Stomach (tissue), 9 donors: ENCODE results near the gene PDHX. TPM values are rescaled to one million over a fixed set of nuclear protein-coding genes. Genes with fewer than 3 reads are reported as not detected.

Experiments used
- DNase-seq, 2 donors: peaks; one replicate each; pipeline versions ENCODE4 v3.0.0 to v3.0.0-alpha.2; 2013 to 2019
- H3K27ac ChIP-seq, 5 donors: fragments of 200-600 bp in 4 of 5; sonication (generic) in 4 of 5; one replicate each; pipeline ENCODE4 v1.5.1; 2013 to 2019; ENCODE audit warnings: mild to moderate bottlenecking in 1 of 5, moderate library complexity in 1 of 5
- H3K27me3 ChIP-seq, 3 donors: fragments of 200-600 bp; sonication (generic); one replicate each; pipeline ENCODE4 v1.5.1; 2017 to 2019; ENCODE audit warnings: mixed run types in 1 of 3
- H3K36me3 ChIP-seq, 4 donors: fragments of 200-600 bp; sonication (generic); 1 replicate in 3 of 4; 2 replicates in 1 of 4; pipeline ENCODE4 v1.5.1; 2016 to 2019
- H3K4me1 ChIP-seq, 4 donors: fragments of 200-600 bp; sonication (generic); one replicate each; pipeline ENCODE4 v1.5.1; 2016 to 2019
- H3K4me3 ChIP-seq, 4 donors: fragments of 200-600 bp; sonication (generic) in 3 of 4; one replicate each; pipeline ENCODE4 v1.5.1; 2016 to 2019; ENCODE audit warnings: mild to moderate bottlenecking in 1 of 4
- H3K9me3 ChIP-seq, 4 donors: fragments of 200-600 bp; sonication (generic); one replicate each; pipeline ENCODE4 v1.5.1; 2016 to 2019
- CTCF ChIP-seq, 7 experiments: fragments of 450-650 bp in 4 of 7; fragments of 200-600 bp in 3 of 7; sonication (generic) in 3 of 7; IDR thresholded peaks; one replicate each; pipeline ENCODE4 v1.5.1; 2016 to 2019; ENCODE audit warnings: antibody characterized with exemption in 7 of 7, control low read depth in 2 of 7, mild to moderate bottlenecking in 1 of 7
- EP300 ChIP-seq: sonication (generic); formaldehyde crosslinking; IDR thresholded peaks from one replicate; pipeline ENCODE4 v1.6.1; 2017; ENCODE audit warnings: antibody characterized with exemption
- POLR2A ChIP-seq, 4 donors: fragments of 450-650 bp; IDR thresholded peaks; one replicate each; pipeline ENCODE4 v1.6.1; 2016; ENCODE audit warnings: antibody characterized with exemption in 4 of 4, control low read depth in 2 of 4, mild to moderate bottlenecking in 1 of 4, moderate library complexity in 1 of 4
- POLR2AphosphoS5 ChIP-seq, 3 donors: sonication (generic); formaldehyde crosslinking; IDR thresholded peaks; one replicate each; pipeline ENCODE4 v1.6.1; 2016; ENCODE audit warnings: antibody characterized with exemption in 3 of 3
- WGBS, 5 donors: extraction: QIAGEN DNeasy Blood & Tissue Kit in 3 of 5; methylation state at CpG; one replicate each; pipeline versions ENCODE4 v1.1.5 to v1.1.7; 2013 to 2018; 5-methylcytosine and 5-hydroxymethylcytosine counted together
- intact Hi-C: fragments of 100-400 bp; cut with DNase I; formaldehyde crosslinking; loops from one replicate; pipeline ENCODE4 v1.15.1; 2023; ENCODE audit warnings: low total_unique reads
- polyA plus RNA-seq, 3 donors: library from polyadenylated mRNA; stranded (reverse); fragments of 200-250 nt; gene quantifications; one replicate each; pipeline ENCODE4 v1.2.3, GENCODE V29; 2013
- total RNA-seq, 5 donors: library from RNA; depleted of rRNA; stranded (reverse); fragments of >200 nt; gene quantifications; one replicate each; pipeline versions ENCODE4 v1.1.0 to v1.2.3, GENCODE V29; 2014 to 2016
- donor health status: healthy with polysubstance abuse.
- donor health status: Bipolar disorder and iron deficiency.
- donor health status: healthy.

Gene PDHX
- total and polyA plus RNA-seq, 8 donors = 4.1 to 45.9 (median 23.3) TPM

GRCh38 chr11:34972366-34972765, 55.9 kb downstream of the PDHX start:
- TF ChIP-seq POLR2A (IDR thresholded peaks at IDR 0.05) = no peak
- H3K4me1 ChIP-seq = peaks cover 0 to 23% (median 8%) of the 10 kb centered on the region in 4 donors
- intact Hi-C loops = no loop called here
- no peaks in the 10 kb centered on the region for H3K9me3 ChIP-seq
- no peak for DNase-seq
- WGBS, 5 donors = 87 to 95% (median 94%) methylated on average over 8 of the region's 8 CpGs
- no peak overlapping the region for H3K27ac ChIP-seq
- no peak overlapping the region for H3K4me3 ChIP-seq
- peaks cover 0 to 66% (median 53%) of the 10 kb centered on the region in 4 donors for H3K36me3 ChIP-seq
- H3K27me3 ChIP-seq = no peaks in the 10 kb centered on the region

- Histone ChIP-seq H3K27me3 (no peaks in the 10 kb centered on the region), H3K9me3 (no peaks in the 10 kb centered on the region), H3K4me1 (peaks cover 0 to 29% (median 13%) of the 10 kb centered on the region in 4 donors), H3K36me3 (peaks cover 0 to 61% (median 50%) of the 10 kb centered on the region in 4 donors), H3K27ac (no peak overlapping the region), H3K4me3 (no peak overlapping the region)
- TF ChIP-seq EP300 (no peak), POLR2AphosphoS5 (IDR thresholded peaks at IDR 0.05) (no peak)
- no peak for DNase-seq
- intact Hi-C loops = no loop called here
- 33 to 65% (median 49%) methylated on average over 2 of the region's 2 CpGs for WGBS, 5 donors
Observed at GRCh38 chr11:34972892-34973291, 56.5 kb downstream of the PDHX start.

- 53 to 84% (median 63%) methylated on average over 3 of the region's 3 CpGs for WGBS, 5 donors
Observed at GRCh38 chr11:34975482-34975881, 59.1 kb downstream of the PDHX start.

GRCh38 chr11:34976496-34977088, 60.2 kb downstream of the PDHX start:
- peaks cover 0 to 45% (median 34%) of the 10 kb centered on the region in 4 donors for H3K36me3 ChIP-seq
- DNase-seq = no peak
- H3K27ac ChIP-seq = no peak overlapping the region
- no peak overlapping the region for H3K4me3 ChIP-seq
- TF ChIP-seq EP300 (no peak), POLR2AphosphoS5 (IDR thresholded peaks at IDR 0.05) (no peak), POLR2A (IDR thresholded peaks at IDR 0.05) (no peak), CTCF (IDR thresholded peaks at IDR 0.05) (no peak)
- H3K4me1 ChIP-seq = peaks cover 0 to 35% (median 19%) of the 10 kb centered on the region in 4 donors
- no peaks in the 10 kb centered on the region for H3K9me3 ChIP-seq
- no peaks in the 10 kb centered on the region for H3K27me3 ChIP-seq
- intact Hi-C loops = no loop called here

More at GRCh38 chr11:34975482-34975881, 59.1 kb downstream of the PDHX start:
- Histone ChIP-seq H3K9me3 (no peaks in the 10 kb centered on the region), H3K4me1 (peaks cover 0 to 35% (median 19%) of the 10 kb centered on the region in 4 donors), H3K36me3 (peaks cover 0 to 48% (median 42%) of the 10 kb centered on the region in 4 donors), H3K4me3 (no peak overlapping the region), H3K27me3 (no peaks in the 10 kb centered on the region), H3K27ac (no peak overlapping the region)
- TF ChIP-seq EP300 (no peak), POLR2A (IDR thresholded peaks at IDR 0.05) (no peak), POLR2AphosphoS5 (IDR thresholded peaks at IDR 0.05) (no peak), CTCF (IDR thresholded peaks at IDR 0.05) (no peak)
- intact Hi-C loops = no loop called here
- no peak for DNase-seq

GRCh38 chr11:34977089-34977912, 60.9 kb downstream of the PDHX start:
- intact Hi-C loops = no loop called here
- H3K27me3 ChIP-seq = no peaks in the 10 kb centered on the region
- H3K9me3 ChIP-seq = no peaks in the 10 kb centered on the region
- WGBS, 5 donors = 22 to 29% (median 25%) methylated on average over 6 of the region's 6 CpGs
- DNase-seq = no peak
- H3K4me1 ChIP-seq = peaks cover 0 to 35% (median 19%) of the 10 kb centered on the region in 4 donors
- H3K4me3 ChIP-seq = no peak overlapping the region
- TF ChIP-seq CTCF (IDR thresholded peaks at IDR 0.05) = no peak
- no peak for TF ChIP-seq POLR2A (IDR thresholded peaks at IDR 0.05)
- no peak for TF ChIP-seq POLR2AphosphoS5 (IDR thresholded peaks at IDR 0.05)
- TF ChIP-seq EP300 = no peak
- peak overlapping the region in 2 of 5 donors; percentile 2 to 15 for H3K27ac ChIP-seq
- H3K36me3 ChIP-seq = peaks cover 0 to 41% (median 30%) of the 10 kb centered on the region in 4 donors
